Activated naive CD8-positive, alpha-beta T cell (primary cell): ENCODE data around the gene PRR23C.

Experiments used
- H3K27ac Mint-ChIP-seq: one replicate; pipeline ENCODE4 v1.8.0; 2021; ENCODE audit warnings: mixed read lengths
- H3K27me3 Mint-ChIP-seq: one replicate; pipeline ENCODE4 v1.8.0; 2021; ENCODE audit warnings: mixed read lengths
- H3K36me3 Mint-ChIP-seq: one replicate; pipeline ENCODE4 v1.8.0; 2021; ENCODE audit warnings: mixed read lengths
- H3K4me1 Mint-ChIP-seq: one replicate; pipeline ENCODE4 v1.8.0; 2021; ENCODE audit warnings: low read depth, mixed read lengths
- H3K4me3 Mint-ChIP-seq: one replicate; pipeline ENCODE4 v1.8.0; 2021; ENCODE audit warnings: mild to moderate bottlenecking, mixed read lengths
- H3K9me3 Mint-ChIP-seq: one replicate; pipeline ENCODE4 v1.8.0; 2021; ENCODE audit warnings: low read depth, mixed read lengths

The PRR23C gene

GRCh38 chr3:139020868-139021234 lies 23.8 kb downstream of the PRR23C start, which contains the start of gene PRR23B:
Gene PRR23B (minus strand): TSS chr3:139020926. CDS start chr3:139020661, 265 bp downstream.
- H3K27ac Mint-ChIP-seq = no peak within 1 kb of the TSS
- H3K27me3 Mint-ChIP-seq = peaks cover 10% of the 10 kb centered on the region
- H3K4me1 Mint-ChIP-seq = no peaks in the 10 kb centered on the region
- H3K9me3 Mint-ChIP-seq = peaks cover 6% of the 10 kb centered on the region
- no peak within 1 kb of the TSS for H3K4me3 Mint-ChIP-seq
- H3K36me3 Mint-ChIP-seq = peaks cover 5% of the 10 kb centered on the region

GRCh38 chr3:139020036-139020867 lies 24.4 kb downstream of the PRR23C start:
- Mint-ChIP-seq H3K27me3 (peaks cover 10% of the 10 kb centered on the region), H3K36me3 (peaks cover 5% of the 10 kb centered on the region), H3K27ac (no peak overlapping the region), H3K4me1 (no peaks in the 10 kb centered on the region), H3K4me3 (no peak overlapping the region), H3K9me3 (peaks cover 6% of the 10 kb centered on the region)

DNA sequence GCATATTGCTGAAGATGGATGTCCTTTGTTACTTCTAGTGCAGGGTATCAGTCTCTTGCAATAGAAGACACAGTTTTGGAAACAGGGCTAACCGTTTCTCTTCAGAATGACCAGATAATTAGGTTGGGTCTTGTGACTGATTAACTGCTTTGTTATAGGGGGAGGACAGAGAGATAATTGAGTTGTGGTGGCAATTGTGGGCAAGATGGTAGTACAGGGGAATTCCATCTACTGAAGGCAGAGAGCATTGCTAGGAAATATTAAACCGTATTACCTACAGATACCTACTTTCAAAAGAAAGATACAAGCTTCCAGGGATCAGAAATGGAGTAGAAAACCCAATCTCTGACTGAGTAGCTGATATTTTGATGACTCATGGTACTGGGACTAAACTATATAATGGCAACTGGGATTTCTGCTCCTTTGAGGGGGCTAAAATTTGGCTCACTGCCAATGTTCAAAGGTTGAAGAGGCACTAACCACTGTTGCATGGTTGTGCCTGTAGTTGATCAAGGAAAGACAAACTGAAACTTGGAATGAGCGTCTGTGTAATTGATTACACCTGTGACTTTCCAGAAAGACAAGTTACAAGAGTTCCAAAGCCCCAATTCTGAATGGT lies 28.2 kb downstream of the PRR23C start:
- Mint-ChIP-seq H3K9me3 (peaks cover 10% of the 10 kb centered on the region), H3K27ac (no peak overlapping the region), H3K36me3 (peaks cover 5% of the 10 kb centered on the region), H3K27me3 (peaks cover 12% of the 10 kb centered on the region), H3K4me3 (no peak overlapping the region), H3K4me1 (no peaks in the 10 kb centered on the region)

DNA sequence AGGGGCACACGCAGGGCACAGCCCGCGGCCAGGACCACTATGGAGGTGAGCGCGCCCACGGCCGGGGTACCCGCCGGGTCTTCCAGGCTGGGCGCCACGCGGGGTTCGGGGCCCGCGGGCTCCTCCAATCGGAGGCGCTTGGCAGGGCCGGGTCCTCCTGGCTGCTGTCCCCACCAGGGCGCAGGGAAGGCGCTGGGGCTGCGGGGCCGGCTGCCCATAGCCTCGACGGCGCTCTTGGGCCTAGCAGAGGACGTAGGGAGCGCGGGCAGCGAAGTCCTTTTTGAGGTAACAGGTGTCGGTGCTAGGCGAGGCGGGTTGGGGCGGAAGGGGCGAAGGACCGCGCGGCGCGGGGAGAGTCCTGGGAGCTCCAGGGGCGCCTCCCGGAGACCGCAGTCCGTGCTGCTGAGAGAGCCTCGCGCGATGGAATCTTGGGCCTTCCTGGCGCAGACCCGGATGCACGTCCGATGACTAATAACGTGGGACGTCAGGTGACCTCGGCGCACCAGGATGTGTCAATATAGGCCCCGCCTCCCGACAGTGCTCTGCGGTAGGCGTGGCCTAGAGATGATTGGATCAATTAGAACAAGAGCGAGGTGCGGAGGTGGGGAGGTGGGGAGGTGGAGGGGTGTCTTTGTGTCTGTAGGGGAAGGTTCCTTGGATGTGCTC lies 38.5 kb downstream of the PRR23C start, which contains the start of gene PRR23A:
Gene PRR23A, minus strand, starts transcription at position 218 of the 666 bp plus-strand sequence. Its CDS starts 0 bp downstream, at position 218.
- H3K4me1 Mint-ChIP-seq = no peaks in the 10 kb centered on the region
- H3K27me3 Mint-ChIP-seq = peaks cover 9% of the 10 kb centered on the region
- H3K36me3 Mint-ChIP-seq = peaks cover 5% of the 10 kb centered on the region
- H3K9me3 Mint-ChIP-seq = peaks cover 23% of the 10 kb centered on the region
- H3K4me3 Mint-ChIP-seq = no peak within 1 kb of the TSS
- H3K27ac Mint-ChIP-seq = no peak within 1 kb of the TSS

- H3K4me3 Mint-ChIP-seq = no peak overlapping the region
- H3K4me1 Mint-ChIP-seq = no peaks in the 10 kb centered on the region
- peaks cover 20% of the 10 kb centered on the region for H3K9me3 Mint-ChIP-seq
- no peak overlapping the region for H3K27ac Mint-ChIP-seq
- H3K27me3 Mint-ChIP-seq = peaks cover 13% of the 10 kb centered on the region
- H3K36me3 Mint-ChIP-seq = peaks cover 8% of the 10 kb centered on the region
Measured at GRCh38 chr3:139005356-139005993, 39.2 kb downstream of the PRR23C start.

GRCh38 chr3:138995706-138996105 lies 49.0 kb downstream of the PRR23C start:
- Mint-ChIP-seq H3K27me3 (peaks cover 14% of the 10 kb centered on the region), H3K9me3 (no peaks in the 10 kb centered on the region), H3K4me1 (no peaks in the 10 kb centered on the region), H3K36me3 (no peaks in the 10 kb centered on the region), H3K4me3 (no peak overlapping the region), H3K27ac (no peak overlapping the region)
